Measurements from ENCODE around the gene ICOS.

Gene ICOS

DNA sequence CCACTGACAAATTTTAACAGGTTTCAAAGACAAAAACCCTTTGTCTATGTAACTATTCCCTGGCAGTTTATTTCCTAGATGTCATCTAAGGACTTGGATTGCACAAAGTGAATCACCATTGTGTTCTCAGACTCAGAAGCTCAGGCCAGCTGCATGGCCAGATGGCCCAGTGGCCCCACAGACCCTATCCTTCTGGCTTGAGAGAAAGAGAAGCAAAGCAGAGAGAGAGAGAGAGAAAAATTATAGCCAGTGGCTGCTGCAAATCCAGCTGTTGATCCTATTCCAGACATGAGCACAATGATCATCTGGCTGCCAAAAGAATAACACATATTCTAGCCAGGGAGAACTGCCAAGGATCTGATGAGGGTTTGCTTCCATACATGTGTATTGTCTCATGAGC lies 43.2 kb upstream of the ICOS start:
- in situ Hi-C loops (cut with MboI; ENCODE audit: low pct_unique_long_range_greater_than_20kb, low sequenced_read_pairs, unreplicated experiment): no loop called here
- TF ChIP-seq, protein P1, sequence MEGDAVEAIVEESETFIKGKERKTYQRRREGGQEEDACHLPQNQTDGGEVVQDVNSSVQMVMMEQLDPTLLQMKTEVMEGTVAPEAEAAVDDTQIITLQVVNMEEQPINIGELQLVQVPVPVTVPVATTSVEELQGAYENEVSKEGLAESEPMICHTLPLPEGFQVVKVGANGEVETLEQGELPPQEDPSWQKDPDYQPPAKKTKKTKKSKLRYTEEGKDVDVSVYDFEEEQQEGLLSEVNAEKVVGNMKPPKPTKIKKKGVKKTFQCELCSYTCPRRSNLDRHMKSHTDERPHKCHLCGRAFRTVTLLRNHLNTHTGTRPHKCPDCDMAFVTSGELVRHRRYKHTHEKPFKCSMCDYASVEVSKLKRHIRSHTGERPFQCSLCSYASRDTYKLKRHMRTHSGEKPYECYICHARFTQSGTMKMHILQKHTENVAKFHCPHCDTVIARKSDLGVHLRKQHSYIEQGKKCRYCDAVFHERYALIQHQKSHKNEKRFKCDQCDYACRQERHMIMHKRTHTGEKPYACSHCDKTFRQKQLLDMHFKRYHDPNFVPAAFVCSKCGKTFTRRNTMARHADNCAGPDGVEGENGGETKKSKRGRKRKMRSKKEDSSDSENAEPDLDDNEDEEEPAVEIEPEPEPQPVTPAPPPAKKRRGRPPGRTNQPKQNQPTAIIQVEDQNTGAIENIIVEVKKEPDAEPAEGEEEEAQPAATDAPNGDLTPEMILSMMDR (IDR thresholded peaks at IDR 0.05; ENCODE audit: extremely low read depth, insufficient read depth, missing control alignments): no peak
- DNase-seq (ENCODE audit: low spot score): no peak

DNA sequence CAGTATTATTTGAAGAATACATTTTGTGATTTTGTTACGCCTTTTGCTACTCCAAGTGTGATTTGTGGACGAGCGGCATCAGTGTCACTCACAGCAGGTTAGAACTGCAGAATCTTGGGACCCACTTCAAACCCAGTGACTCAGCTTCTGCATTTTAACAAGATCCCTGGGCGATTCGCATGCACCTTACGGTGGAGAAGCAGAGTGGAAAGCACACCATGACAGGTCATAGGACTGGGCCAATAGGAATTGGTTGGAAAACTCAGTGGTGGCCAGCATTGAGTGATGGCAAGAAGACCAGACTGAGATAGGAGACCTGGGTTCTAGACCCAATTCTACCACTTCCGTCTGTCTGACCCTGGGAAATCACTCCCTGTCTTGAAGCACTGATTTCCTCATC lies 42.7 kb upstream of the ICOS start:
- in situ Hi-C loops (cut with MboI; ENCODE audit: low pct_unique_long_range_greater_than_20kb, low sequenced_read_pairs, unreplicated experiment): no loop called here
- TF ChIP-seq, protein P1 (IDR thresholded peaks at IDR 0.05; ENCODE audit: extremely low read depth, insufficient read depth, missing control alignments): no peak
- no peak for DNase-seq (ENCODE audit: low spot score)

DNA sequence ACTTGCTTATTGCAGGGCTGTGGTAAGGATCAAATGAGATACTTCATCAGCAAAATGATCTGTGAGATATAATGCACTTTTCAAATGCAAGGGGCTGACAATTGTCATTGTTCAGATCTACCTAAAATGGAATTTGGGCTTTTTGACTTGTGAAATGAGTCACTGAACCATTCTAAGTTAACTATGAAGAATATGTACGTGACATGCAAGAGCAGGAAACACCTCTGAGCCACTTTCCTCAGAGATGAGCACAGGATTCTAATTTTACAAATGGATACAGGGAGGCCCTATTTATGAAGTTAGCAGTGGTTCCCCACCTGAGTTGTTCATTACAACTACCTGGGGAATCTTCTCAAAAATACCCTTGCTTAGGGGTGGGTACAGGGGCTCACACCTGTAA lies 42.3 kb upstream of the ICOS start:
- TF ChIP-seq, protein P1 (IDR thresholded peaks at IDR 0.05; ENCODE audit: extremely low read depth, insufficient read depth, missing control alignments): no peak
- in situ Hi-C loops (cut with MboI; ENCODE audit: low pct_unique_long_range_greater_than_20kb, low sequenced_read_pairs, unreplicated experiment): no loop called here
- DNase-seq (ENCODE audit: low spot score): no peak

DNA sequence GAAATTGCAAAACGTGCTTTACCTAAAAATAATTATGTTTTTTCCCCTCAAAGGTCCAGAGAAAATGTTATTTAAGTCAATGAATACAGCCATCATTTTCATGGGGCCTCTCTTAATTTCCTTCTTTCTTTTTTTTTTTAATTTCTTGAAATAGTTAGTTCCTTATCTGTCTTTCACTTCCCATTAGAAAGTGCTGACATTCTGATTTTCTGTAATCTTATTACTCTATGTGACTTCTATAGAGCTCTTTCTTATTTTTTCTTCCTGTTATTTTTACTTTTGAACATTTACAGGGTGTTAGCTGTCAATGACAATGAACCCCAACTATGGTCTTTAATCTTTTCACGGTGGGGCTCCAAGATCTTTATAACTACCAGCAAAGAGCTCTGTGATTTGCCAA lies 39.0 kb upstream of the ICOS start:
- DNase-seq (ENCODE audit: low spot score): no peak
- in situ Hi-C loops (cut with MboI; ENCODE audit: low pct_unique_long_range_greater_than_20kb, low sequenced_read_pairs, unreplicated experiment): no loop called here
- TF ChIP-seq, protein P1 (IDR thresholded peaks at IDR 0.05; ENCODE audit: extremely low read depth, insufficient read depth, missing control alignments): no peak

DNA sequence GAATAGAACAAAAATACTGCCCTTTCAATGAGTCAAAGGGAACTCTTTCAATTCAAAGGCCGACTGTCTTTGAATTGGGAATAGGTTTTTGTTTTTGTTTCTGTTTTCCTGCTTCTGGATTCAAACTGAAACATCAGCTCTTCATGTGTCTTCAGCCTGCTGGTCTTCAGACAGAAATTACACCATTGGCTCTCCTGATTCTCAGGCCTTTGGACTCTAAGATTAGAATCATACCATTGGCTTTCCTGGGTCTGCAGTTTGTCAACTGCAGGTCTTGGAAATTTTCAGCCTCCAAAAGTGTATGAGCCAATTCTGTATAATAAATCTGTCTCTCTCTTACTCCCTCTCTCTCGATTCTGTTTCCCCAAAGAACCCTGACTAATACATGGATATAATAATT lies 37.9 kb upstream of the ICOS start:
- in situ Hi-C loops (cut with MboI; ENCODE audit: low pct_unique_long_range_greater_than_20kb, low sequenced_read_pairs, unreplicated experiment): no loop called here
- DNase-seq (ENCODE audit: low spot score): no peak
- TF ChIP-seq, protein P1 (IDR thresholded peaks at IDR 0.05; ENCODE audit: extremely low read depth, insufficient read depth, missing control alignments): no peak

DNA sequence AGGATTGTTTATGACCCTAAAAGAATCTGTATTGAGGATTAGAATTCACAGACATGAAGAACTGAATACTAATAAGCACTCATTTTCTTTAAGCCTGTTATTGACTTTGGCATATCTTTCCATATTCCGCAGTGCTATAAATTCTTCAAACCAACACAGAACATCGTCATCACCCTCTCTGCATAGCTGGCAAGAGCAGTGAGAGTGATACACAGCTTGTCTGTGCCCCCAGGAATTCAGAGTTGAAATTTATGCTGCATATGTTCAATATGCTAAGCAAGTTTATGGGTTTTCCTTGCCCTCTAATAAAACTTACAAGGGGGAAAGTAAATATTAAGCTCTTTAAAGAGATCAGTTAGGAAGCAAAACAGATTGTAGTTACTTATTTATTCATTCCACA lies 36.3 kb upstream of the ICOS start:
- TF ChIP-seq, protein P1 (IDR thresholded peaks at IDR 0.05; ENCODE audit: extremely low read depth, insufficient read depth, missing control alignments): no peak
- in situ Hi-C loops (cut with MboI; ENCODE audit: low pct_unique_long_range_greater_than_20kb, low sequenced_read_pairs, unreplicated experiment): loop anchor here (25.0 kb wide), 1 partner anchor 413 kb away; no protein-coding TSS in a partner anchor
- DNase-seq (ENCODE audit: low spot score): no peak

DNA sequence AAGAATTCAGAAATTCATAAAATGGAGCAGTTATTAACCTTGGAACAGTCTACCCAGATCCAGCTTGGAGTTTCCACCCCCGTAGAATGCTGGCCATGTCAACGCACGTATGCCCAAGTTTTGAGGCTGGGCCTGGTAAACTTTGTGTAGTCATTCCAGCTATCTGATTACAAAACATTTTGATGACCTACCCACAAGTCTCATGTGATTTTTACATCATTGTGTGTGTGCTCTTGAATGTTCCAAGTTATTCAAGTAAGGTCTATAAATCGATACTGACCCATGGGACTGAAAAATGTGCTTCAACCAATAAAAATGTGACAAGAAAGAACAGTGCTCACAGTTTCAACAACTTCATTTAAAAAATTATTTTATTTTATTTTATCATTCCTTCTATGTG lies 32.5 kb upstream of the ICOS start:
- no peak for DNase-seq (ENCODE audit: low spot score)
- in situ Hi-C loops (cut with MboI; ENCODE audit: low pct_unique_long_range_greater_than_20kb, low sequenced_read_pairs, unreplicated experiment): loop anchor here (25.0 kb wide), 1 partner anchor 417 kb away; no protein-coding TSS in a partner anchor

More for the DNA sequence above, 32.5 kb upstream of the ICOS start:
- TF ChIP-seq, protein P1 (IDR thresholded peaks at IDR 0.05; ENCODE audit: extremely low read depth, insufficient read depth, missing control alignments): no peak

Measured in GM13977 (cell line).